Activated naive CD4-positive, alpha-beta T cell treated with anti-CD3 and anti-CD28 coated beads, Interleukin-2, amount 50 U/mL, for 72 hours (primary cell): ENCODE data around the gene PLS3. TPM values are rescaled to one million over a fixed set of nuclear protein-coding genes. Genes with fewer than 3 reads are reported as not detected.

Source experiments
- ATAC-seq, 2 donors: fragments of 150-1000 bp; cut with Tn5 transposase; 2 replicates each; pipeline ENCODE4 v1.10.0; 2021; ENCODE audit warnings: mild to moderate bottlenecking in 2 of 2, moderate library complexity in 2 of 2
- DNase-seq, 2 donors: peaks; one replicate each; pipeline ENCODE4 v3.0.0; 2021 to 2022; ENCODE audit warnings: low spot score in 2 of 2
- H3K27ac Mint-ChIP-seq, 2 donors: one replicate each; pipeline ENCODE4 v1.8.0; 2022; ENCODE audit warnings: mild to moderate bottlenecking in 2 of 2, mixed read lengths in 2 of 2
- H3K36me3 Mint-ChIP-seq, 2 donors: one replicate each; pipeline ENCODE4 v1.8.0; 2022; ENCODE audit warnings: mixed read lengths in 2 of 2
- H3K9me3 Mint-ChIP-seq, 2 donors: one replicate each; pipeline ENCODE4 v1.8.0; 2022; ENCODE audit warnings: mixed read lengths in 2 of 2
- total RNA-seq, 2 donors: library from RNA; stranded (reverse); gene quantifications; one replicate each; pipeline ENCODE4 v1.2.3, GENCODE V29; 2022

PLS3 gene
- total RNA-seq, 2 donors from 2014 or later: 0.84 to 2.2 TPM

DNA sequence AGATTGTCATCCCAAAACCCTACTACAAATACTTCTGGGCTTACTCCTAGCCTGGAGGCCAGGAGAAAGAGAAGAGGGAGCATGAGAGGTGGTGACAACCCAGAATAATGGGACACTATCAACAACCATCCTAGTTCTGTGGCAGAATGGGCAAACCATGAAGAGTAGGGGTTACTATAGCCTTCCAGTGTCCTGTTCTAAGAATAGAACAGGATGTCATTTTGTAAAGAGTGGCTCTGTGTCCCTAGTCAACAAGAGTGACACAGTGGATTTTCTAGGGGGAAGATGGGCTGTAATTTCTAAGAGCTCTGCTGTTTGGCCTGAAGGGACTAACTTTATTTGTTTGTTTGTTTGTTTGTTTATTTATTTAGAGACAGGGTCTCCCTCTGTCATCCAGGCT, 136.0 kb downstream of the PLS3 start:
- H3K9me3 Mint-ChIP-seq: no peaks in the 10 kb centered on the region
- ATAC-seq (no peak), DNase-seq (no peak)
- no peaks in the 10 kb centered on the region for H3K36me3 Mint-ChIP-seq
- H3K27ac Mint-ChIP-seq: no peak overlapping the region

DNA sequence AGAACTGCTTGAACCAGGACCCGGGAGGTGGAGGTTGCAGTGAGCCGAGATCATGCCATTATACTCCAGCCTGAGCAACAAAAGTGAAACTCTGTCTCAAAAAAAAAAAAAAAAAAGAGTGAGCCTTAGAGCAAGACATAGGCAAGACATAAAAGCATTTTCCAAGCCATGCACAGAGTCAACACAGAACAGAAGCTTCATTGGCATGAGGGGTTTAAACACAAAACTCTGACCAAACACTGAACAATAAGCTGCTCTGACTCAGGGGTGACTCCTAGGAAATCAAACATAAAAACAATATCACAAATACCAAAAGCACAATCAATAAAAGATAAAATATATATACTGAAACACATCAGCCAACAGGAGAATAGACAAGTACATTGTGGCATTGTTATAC, 136.8 kb downstream of the PLS3 start:
- Mint-ChIP-seq H3K27ac (no peak overlapping the region), H3K36me3 (no peaks in the 10 kb centered on the region), H3K9me3 (no peaks in the 10 kb centered on the region)
- no peak for DNase-seq
- ATAC-seq: no peak
